Stimulated activated CD8-positive, alpha-beta memory T cell treated with anti-CD3 and anti-CD28 coated beads, Interleukin-4, amount 100 ng/mL, for 1 hour (primary cell): ENCODE results near the gene PNMA1.
A peak's percentile ranks its signal among the peaks of the same experiment; 100 is the strongest.

Experiments used
- DNase-seq, 2 donors: peaks; one replicate each; pipeline ENCODE4 v3.0.0-alpha.2; 2020; ENCODE audit warnings: low read depth in 2 of 2, low spot score in 1 of 2

The PNMA1 gene

DNA sequence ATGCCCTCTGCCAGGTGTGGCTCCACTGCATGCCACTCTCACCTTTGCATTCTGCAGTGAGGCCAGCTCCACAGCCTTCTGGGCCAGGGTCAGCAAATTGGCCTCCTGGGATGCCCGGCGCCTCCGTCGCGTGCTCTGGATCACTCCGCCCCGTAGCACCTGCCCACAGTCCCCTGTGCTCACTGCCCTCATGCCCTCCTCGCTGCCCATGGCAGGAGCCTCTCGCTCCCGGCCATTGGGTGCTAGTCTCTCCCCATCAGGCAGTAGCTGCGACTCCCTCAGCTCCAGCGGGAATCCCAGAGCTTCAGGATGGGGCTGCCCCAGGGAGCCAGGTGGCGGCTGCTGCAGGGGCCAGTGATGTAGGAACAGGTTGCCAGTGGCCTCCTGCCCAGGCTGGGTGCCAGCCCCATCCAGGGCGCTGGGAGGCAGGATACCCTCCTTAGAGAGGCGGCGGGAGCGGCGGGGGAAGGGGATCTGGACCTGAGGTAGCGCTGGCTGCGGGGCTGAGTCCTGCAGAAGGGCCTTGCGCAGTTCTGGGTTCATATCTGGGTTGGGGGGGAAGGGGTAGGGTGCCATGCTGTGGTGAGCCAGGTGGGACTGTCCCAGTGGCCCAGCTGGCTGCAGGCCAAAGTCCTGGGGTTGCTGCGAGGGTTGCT is 24.5 kb upstream of the PNMA1 start:
- DNase-seq = no peak

DNA sequence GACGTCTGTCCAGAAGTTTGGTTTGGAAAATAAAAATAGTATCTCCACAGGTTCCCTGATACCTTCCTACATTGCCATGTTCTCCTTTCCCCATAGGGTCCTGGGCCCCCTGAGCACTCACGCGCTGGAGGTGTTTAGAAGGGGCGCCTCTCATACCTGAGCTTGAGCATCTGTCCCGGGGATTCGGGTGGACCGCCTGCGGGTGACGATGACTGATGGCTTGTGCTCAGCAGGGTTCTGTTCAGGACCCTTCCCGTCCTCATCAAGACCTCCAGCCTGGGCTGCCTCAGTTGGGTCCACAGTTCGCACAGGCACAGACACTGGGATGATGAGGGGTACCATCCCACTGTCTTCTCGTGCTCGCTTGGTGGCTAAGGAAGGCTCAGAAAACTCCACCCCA is 22.7 kb upstream of the PNMA1 start:
- no peak for DNase-seq

DNA sequence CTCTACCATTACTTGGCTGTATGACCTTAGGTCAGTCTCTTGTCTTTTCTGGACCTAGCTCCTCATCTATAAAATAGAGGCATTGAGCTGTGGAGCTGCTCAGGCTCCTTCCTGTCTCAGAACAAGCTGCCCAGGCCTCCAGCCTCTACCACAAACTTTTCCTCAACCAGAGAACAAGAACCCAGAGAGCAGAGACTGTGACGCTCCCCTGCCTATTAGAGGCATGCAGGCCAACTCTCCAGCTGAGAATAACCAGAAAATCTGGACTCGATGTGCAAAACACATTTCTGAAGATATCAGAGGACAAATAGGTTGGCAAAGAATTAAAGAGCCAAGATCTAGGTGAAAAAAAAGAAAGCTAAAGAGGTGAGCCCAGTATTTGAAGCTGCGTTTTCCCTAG is 17.8 kb upstream of the PNMA1 start:
- no peak for DNase-seq

DNA sequence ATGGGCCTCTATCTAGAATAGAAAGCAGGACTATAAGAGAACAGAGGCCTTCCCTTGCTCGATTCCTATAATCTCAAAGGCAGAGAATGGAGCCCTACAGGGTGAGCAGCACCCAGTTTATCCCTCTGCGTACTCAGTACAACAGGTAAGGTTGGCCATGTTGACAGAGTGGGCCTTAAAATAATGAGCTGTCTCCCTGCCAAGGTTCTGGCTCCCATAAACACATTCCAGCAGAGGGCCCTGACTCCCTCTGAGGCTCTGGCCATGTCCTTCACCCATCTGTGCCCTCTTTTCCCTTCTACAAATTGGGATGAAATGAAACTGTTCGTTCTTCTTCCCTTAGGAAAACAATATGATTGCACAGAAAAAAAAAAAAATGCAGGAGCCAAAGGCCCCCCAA is 16.9 kb upstream of the PNMA1 start:
- DNase-seq = no peak

DNA sequence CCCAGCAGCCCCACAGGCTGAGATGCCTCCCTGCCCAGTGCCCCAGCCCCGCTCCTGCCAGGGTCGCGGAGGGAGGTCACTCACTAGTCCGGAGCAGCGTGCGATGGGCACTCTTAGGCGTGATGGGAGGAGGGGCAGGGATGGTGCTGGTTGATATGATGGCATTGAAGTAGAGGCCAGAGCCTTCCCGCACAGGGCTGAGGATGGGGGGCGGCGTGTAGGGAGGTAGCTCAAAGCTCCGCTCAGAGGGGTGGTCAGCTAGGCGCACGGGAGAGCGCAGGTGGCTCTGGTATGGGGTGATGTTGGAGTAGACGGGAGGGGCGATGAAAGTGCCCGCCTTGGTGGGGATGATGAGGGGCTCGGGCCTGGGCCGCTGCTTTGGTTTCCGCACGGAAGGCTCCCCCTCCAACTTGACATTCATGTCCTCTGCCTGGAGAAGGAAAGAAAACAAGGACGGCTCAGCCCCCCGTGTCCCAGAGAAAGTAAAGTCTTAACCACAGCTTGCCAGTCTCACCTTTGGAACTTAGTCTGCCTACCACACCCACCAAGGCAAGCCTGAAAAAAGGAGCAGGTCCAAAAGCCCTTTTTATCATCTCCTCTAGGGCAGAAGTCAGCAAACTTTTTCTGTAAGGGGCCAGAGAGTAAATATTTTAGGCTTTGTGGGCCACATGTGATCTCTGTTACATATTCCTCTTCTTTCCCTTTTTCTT is 15.5 kb upstream of the PNMA1 start:
- no peak for DNase-seq

DNA sequence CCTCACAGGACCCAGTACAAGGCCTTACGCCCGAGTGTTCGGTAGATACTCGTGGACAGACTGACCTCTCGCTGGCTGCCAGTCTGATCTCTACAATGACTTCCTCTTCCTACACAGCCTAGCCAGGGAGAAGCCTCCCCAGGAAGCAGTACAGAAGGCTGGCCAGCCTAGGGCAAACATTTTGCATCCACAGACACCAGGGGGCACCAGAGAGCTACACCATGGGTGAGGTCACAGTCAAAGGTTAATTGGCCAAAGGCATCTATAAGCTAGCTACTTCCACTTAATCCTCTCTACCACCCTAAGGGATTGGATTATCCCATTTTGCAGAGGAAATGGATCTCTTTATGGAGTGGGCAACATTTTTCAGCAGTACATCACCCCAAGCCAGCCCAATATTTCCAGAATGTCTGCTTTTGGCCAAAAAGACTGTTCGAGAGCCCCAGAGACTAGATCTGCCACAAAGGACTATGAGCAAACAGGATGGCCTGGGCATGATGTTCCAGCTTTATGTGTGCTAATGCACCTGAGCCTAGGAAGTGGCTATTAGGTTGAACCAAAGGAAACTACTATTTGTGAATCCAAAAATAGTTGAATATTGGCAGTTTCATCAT is 14.6 kb upstream of the PNMA1 start:
- peak; percentile 82 to 90 for DNase-seq

DNA sequence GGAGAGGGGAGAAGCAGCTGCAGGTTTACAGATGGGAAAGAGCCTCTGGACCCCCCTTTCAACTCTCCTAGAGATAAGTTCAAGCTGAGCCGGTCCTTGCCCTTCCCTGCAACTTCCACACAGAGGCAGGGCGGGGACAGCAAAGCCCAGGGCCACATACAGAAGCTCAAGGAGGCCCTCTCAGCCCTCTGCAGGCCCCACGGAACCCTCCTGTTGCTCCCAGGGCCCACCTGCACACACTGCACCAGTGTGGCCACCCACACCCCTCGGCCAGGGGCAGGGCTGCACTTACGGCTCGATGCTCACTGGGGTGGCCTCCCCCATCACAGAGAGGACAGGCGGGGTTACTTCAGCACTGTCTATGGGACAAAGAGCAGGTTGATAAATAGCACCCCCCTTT is 13.0 kb upstream of the PNMA1 start:
- no peak for DNase-seq

DNA sequence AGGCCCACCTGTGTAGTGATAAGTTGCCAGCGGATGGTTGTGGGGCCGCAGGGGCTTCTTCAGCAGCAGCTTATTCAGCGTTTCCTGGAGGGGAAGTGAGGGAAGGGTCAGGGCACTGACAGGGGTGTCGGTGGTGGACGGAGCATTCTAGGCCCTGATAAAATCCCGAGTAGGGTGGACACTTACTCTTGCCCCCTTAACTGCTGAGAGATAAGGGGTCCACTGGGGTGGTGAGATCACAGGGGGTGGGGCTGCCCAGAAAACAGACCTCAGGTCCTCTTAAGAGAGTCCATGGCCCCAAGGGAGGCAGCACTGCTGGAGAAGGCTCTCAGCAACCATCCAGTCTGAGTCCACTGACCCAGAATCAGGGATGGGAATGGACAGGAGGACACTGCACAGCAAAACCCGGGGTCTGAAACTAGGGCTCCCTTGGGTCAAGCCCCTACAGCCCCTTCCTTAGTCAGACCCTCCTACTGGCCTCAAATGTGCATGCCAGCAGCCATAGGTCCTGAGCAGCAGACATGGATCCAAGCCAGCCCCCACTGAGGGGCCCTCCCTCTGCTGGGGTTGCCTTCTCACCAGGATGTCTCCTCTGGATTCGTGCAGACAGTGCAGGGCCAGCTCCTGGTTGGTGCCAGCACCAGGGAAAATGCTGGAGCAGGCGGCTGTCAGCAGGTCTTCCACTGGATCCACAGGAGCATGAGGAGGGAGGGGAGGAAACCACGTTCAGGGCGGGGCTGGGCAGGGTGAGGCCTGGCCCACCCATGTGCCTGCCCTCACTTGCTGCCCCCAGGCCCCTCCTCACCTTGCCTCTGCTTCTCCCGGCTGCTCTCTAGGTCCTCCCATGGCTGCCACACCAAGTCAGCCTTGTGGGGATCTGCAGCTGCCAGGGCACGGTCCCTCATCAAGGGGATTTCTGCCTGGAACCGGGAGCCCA is 12.1 kb upstream of the PNMA1 start:
- no peak for DNase-seq

DNA sequence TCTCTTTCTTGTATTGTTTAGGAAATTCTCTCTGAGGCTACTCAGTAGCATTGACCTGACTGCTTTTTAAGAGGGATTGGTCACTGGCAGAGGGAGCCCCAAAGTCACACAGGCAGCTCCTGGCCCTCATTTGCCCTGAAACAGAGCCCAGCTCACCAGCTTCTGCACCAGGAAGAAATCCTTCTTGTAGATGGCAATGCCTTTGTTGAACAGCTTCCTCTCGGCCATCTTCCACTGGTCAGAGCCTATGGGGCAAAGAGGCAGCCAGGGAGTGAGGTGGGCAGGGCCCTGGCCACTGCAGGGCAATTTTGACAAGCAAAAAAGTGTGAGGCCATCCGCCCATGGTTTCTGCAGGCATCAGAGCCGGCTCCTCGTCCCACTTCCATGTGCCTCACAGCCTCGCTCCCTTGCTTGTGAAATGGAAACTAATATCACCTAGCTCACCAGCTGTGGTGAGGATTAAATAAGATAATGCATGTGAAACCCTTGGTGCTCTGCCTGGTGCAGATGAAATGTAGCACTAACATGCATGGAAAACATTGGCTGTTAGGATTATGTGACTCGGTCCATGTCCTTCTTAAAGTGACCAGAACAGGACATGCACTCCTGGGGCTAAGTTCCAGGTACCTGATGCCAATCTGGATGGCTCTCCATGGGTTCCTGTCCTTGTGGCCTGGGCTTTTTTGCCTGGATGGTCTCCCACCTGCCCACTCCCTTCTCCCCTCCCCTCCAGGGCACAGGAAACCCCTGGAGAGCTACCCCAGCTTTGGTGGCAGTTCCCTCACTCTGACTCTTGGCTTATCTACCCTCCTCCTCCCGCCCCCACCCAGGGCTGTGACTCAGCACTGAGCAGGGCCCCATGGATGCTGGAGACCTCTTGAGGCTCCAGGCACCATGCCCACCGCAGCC is 11.2 kb upstream of the PNMA1 start:
- DNase-seq = no peak

DNA sequence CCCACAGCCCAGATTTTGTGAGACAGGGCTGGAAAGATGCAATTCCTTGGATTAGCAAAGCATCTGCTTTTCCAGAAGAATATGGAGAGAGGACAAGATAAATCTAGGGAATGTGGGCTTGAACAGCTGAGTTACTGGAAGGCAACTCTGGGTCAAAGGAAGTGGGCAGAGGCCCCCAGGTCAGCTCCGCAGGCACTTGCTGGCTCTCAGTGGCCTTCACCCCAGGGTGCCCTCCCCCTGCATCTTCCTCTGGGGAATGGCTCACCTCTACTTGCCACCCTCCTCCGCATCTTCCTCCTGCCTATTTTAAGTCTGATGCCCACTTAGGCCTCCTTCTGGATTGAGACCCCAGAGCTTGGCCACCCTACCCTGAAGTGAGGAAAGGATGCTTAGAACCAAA is 10.5 kb upstream of the PNMA1 start:
- DNase-seq = no peak

DNA sequence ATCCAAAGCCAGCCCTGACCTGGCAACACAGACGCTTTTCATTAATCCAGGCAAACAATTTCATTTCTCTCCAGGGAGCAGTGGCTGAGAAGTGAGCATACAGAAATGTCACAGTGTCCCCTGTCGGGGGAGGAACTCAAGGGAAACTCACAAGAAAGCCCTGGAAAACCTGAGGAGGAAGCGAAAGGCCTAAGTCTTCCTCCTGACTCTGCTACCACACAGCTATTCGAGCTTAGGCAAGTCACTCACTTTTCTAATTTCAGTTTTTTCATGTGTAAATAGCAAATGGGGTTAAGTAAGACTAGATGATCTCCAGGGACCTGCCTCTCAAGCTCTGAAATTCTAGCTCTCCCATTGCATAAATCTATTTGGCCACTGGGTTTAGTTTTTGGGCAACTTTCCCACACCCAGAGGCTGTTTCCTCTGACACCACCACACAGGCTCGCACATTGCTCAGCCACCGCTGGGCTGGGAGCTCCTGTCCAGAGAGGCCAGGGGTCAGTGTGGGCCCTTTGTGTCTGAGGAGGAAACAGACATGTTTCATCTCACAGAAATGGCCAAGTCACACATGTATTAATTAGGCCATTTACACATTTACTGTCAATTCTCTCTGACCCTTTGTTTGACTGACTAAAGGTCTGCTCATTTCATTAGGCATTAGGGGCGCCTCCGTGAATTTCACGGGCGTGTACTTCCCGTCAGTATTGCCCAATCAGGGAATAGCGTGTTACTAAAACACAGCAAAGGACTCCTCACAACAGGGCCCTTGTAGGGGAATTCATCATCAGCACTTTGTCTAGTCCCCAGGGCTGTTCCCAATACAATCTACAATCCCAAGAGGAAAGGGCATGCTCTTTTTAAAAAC is 9.8 kb upstream of the PNMA1 start:
- no peak for DNase-seq

DNA sequence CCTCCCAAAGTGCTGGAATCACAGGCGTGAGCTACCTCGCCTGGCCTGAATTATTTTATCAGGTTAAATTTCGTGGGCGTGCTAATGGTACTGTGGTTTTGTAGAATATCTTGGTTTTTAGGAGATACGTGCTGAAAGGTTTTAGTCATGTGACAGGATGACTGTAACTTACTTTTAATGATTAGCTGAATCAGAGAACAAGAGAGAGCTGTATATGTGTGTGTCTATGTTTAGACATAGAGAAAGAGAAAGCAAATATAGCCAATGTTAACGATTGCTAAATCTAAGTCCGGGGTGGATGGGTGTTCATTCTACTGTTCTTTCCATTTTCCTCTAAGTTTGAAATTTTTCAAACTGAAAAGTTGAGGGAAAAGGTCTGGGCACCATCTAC is 9.2 kb upstream of the PNMA1 start:
- DNase-seq = no peak

DNA sequence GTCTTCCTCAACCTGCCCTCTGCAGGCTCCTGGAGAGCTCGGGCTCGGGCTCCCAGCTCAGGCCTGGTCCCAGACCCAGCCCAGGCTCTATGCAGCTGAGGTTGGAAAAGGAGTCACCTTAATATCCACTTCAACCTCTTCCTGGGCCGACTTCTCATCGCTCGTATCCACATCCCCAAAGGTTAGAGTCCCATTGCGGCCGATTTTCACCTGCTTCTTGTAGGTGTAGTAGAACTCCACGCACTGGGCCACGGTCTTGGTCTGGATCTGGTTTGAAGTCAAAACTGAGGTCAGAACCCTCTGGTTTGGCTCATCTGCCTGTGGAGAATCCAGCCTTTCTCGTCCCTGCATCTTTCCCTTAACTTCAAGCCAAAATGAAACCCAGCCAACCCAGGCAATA is 8.4 kb upstream of the PNMA1 start:
- DNase-seq = no peak

DNA sequence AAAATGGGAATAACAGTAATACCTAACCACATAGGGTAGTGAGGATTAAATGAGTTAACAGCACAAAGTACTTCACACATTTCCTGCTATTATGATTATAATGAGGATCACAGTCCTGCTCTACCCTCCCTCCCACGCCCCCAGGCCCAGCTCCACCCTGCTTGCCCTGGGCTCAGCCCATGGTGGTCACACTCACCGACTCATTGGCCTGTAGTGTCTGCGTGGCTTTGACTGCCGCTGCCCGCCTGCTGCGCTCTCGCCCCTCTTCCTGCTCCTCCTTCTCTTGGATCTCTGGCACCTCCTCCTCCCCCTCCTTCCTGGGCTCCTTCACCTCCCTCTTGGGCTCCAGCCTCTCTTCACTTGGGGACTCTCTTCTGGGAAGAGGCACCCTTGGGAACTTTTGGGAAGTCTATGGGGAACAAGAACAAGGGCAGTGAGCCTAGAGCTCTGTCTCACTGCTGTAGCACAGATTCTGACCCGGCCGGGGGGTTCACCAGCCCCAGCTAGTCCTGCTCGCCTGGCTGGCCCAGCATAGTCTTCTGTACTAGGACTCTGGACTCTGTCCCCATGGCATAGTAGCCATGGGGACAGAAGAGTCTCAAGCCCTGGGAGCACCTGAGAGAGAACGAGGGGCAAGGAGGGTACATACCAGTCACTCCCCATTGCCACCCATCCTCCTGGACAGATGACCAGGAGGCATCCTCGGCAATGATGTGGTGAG is 7.1 kb upstream of the PNMA1 start:
- no peak for DNase-seq

DNA sequence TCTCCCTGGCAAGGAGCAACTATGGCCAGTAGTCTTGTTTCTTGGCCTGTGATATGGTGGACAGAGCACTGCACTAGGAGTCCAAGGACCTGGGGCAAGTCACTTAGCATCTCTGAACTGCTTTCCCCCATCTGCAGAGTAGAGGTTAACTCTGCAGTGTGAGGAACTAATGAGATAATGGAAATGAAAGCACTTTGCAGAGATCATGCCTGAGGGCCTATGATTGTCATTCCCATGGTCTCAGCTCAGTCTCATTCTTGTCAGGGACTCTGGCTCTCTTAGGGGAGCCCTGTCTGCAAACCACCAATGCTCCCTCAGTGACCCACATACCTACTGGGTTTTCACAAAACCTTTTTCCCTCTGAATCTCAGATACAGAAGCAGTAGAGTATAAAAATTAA is 6.5 kb upstream of the PNMA1 start:
- no peak for DNase-seq

DNA sequence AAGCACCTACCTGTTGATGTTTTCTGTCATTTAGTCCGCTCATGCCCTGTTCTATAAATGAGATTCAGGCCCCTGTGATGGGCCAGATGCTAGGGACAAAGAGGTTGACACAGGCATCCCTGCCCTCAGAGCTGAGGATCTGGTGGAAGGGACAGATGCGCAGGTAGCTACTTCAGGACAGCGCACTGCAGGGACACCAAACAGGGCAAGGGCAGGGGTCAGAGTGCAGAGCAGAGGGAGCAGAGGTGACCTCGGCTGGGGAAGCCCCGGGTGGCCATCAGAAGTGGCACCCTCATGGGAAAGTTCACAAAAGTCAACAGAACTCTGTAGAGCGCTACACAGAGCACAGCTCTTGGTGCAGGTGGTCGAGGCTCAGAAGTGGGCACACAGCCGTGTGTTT is 5.6 kb upstream of the PNMA1 start:
- no peak for DNase-seq

DNA sequence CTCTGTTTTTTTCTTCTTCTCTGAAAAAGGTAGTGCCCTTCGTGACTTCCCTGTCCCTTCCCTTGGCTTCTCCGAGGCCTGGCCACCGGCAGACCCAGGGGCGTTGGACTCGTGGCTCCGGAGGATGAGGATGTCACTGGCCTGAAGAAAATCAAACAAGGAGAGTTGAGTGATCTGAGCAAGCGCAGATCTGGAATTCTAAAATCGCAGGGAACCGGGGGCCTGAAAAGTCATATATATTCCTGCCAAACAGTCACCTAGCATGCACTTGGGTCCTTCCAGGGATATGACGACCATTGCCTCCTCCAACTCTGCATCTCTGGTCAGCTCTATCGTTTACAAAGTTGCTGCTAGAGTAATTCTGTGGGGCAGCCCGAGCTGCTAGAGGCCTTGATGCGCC is 5.2 kb upstream of the PNMA1 start:
- no peak for DNase-seq

DNA sequence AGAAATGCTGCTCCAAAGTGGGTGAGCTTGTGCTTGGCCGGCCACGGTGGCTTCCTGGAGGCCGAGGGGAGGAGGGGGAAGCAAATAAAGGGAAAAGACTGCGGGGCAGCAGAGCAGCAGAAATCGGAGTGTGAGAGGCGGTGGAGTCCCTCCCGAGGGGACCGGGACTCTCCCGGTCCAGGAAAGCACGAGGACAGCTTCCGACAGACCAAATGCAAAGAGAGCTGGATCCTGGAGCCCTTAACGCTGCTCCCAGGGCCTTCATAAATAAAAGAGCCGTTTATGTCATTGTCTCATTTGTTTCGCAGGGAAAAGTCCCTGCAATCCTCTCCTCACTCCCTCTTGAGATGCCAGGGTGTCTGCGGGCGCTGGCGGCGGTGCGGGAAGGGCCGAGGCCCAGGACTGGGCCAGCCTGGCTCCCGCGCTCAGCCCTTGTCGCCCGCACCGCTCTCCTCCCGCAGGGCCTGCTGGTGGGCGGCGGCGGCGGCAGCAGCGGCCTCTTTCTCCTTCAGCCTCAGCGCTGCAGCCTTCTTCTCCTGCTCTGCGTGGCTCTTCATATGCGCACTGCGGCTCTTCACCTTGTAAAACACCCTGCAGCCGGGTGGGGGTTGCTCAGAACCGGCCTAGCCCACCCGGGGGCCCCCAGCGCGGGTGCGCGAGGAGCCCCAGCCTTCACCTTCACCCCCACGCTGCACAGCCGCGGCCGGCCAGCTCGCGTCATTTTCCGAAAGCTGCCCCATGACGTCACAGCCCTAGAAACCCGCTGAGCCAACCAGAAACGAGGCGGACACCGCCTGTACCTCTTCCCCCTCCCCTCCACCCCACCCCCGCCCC is 4.5 kb upstream of the PNMA1 start:
- no peak for DNase-seq
